Measurements from ENCODE around the gene PHOX2A.

The PHOX2A gene

DNA sequence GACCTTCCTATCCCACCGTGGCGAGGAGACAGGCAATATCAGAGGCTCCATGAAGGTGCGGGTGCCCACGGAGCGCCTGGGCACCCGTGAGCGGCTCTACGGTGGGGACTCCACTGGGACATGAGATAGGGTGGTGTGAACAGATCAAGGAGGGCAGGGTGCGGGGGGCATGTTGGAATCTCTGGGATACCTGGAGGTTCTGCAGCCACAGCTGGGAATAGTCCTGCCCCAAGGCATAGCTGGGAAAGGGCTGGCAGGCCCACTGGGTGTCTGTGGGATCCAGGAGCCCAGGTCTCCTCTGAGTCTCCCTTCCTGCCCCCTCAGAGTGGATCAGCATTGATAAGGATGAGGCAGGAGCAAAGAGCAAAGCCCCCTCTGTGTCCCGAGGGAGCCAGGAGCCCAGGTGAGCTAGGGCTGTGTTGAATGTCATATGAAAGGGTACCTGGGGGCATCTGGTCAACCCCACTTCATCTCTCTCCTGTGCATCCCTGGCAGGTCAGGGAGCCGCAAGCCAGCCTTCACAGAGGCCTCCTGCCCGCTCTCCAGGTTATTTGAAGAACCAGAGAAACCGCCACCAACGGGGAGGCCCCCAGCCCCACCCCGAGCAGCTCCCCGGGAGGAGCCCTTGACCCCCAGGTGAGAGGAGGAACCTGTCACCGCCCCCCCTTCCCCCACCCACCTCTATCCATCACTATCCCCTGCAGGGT lies 8.5 kb downstream of the PHOX2A start:
- Histone ChIP-seq H3K4me2 (no peak overlapping the region), H3K36me3 (peaks cover 85% of the 10 kb centered on the region), H3K4me1 (peaks cover 53% of the 10 kb centered on the region), H4K20me1 (peaks cover 100% of the 10 kb centered on the region), H3K27me3 (peaks cover 33% of the 10 kb centered on the region), H3K9me3 (no peaks in the 10 kb centered on the region), H3K4me3 (no peak overlapping the region), H3K27ac (no peak overlapping the region), H3K9ac (no peak overlapping the region)
- TF ChIP-seq Cebpa-rat (IDR thresholded peaks at IDR 0.05) = no peak

DNA sequence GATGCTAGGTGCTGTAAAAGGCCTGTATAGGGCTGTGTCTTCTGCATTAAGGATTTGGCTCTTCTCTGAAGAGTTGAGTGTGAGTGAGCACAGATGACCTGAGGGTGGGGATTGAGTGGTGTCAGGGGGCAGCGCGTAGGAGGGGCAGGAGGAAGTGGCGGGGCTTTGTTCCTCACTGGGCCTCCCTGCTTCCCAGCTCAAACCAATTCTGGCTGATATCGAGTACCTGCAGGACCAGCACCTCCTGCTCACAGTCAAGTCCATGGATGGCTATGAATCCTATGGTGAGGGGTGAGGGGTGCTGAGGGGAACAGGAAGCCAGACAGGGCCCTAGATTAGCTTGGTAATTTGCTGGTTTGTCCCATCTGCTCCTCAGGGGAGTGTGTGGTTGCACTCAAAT lies 9.1 kb downstream of the PHOX2A start:
- peaks cover 47% of the 10 kb centered on the region for H3K4me1 ChIP-seq
- H3K4me3 ChIP-seq = no peak overlapping the region
- TF ChIP-seq Cebpa-rat (IDR thresholded peaks at IDR 0.05) = no peak
- no peak overlapping the region for H3K27ac ChIP-seq
- peaks cover 27% of the 10 kb centered on the region for H3K27me3 ChIP-seq
- H4K20me1 ChIP-seq = peaks cover 100% of the 10 kb centered on the region
- no peak overlapping the region for H3K4me2 ChIP-seq
- no peaks in the 10 kb centered on the region for H3K9me3 ChIP-seq
- peaks cover 91% of the 10 kb centered on the region for H3K36me3 ChIP-seq
- H3K9ac ChIP-seq = no peak overlapping the region

DNA sequence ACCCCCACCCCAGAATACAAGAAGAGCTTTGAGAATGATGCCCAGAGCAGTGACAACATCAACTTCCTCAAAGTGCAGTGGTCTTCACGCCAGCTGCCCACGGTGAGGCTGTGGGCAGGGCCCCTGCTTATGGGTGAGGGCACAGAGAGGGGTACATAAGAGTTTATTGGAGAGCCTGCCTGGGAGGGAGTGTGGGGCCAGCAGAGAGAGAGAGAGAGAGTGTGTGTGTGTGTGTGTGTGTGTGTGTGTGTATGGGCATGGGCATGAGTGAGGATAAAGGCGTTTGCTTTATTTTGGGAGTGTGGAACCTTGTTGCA lies 9.5 kb downstream of the PHOX2A start:
- H3K36me3 ChIP-seq = peaks cover 95% of the 10 kb centered on the region
- peaks cover 100% of the 10 kb centered on the region for H4K20me1 ChIP-seq
- H3K4me3 ChIP-seq = no peak overlapping the region
- H3K4me1 ChIP-seq = peaks cover 42% of the 10 kb centered on the region
- peaks cover 23% of the 10 kb centered on the region for H3K27me3 ChIP-seq
- 0 out of 2 replicates have a peak overlapping the region, but pooled peaks have one; percentile 16 for H3K27ac ChIP-seq
- H3K9me3 ChIP-seq = no peaks in the 10 kb centered on the region
- H3K4me2 ChIP-seq = peak overlapping the region; percentile 27
- no peak for TF ChIP-seq Cebpa-rat (IDR thresholded peaks at IDR 0.05)
- no peak overlapping the region for H3K9ac ChIP-seq

DNA sequence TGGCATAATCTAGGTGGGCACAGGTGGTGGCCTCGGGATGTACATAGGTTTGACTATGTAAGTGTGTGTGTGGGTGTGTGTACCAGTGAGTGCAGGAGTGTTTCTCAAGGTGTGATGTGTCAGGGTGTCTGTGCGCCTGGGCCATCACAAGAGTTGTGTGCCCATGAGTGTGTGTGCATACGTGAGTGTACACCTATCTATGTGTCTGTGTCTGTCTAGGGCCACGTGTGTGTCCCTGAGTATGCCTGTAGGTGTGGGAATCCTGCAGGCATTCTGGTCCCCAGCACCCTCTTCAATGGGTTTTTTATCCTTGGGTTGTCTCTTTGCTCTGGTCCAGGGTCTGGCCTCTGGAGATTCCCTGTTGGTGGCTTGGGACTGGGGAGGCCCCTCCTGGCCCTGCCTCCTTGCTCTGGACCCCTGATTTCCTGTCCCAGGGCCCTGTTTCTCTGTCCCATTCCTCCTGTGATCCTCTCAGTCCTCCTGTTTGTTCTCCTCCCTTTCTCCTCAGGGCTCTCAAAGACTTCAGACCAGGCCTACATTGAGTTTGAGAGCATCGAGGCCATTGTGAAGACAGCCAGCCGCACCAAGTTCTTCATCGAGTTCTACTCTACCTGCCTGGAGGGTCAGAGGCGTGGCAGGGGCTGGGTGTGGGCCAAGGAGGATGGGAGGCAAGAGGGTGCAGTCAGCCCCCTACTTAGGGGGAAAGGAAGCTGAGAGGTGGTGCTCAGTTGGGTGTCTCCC lies 10.0 kb downstream of the PHOX2A start:
- H3K4me3 ChIP-seq = no peak overlapping the region
- peak overlapping the region; percentile 27 for H3K4me2 ChIP-seq
- peaks cover 18% of the 10 kb centered on the region for H3K27me3 ChIP-seq
- TF ChIP-seq Cebpa-rat (IDR thresholded peaks at IDR 0.05) = no peak
- 0 out of 2 replicates have a peak overlapping the region, but pooled peaks have one; percentile 5 for H3K9ac ChIP-seq
- 0 out of 2 replicates have a peak overlapping the region, but pooled peaks have one; percentile 16 for H3K27ac ChIP-seq
- peaks cover 37% of the 10 kb centered on the region for H3K4me1 ChIP-seq
- H4K20me1 ChIP-seq = peaks cover 100% of the 10 kb centered on the region
- peaks cover 100% of the 10 kb centered on the region for H3K36me3 ChIP-seq
- no peaks in the 10 kb centered on the region for H3K9me3 ChIP-seq

DNA sequence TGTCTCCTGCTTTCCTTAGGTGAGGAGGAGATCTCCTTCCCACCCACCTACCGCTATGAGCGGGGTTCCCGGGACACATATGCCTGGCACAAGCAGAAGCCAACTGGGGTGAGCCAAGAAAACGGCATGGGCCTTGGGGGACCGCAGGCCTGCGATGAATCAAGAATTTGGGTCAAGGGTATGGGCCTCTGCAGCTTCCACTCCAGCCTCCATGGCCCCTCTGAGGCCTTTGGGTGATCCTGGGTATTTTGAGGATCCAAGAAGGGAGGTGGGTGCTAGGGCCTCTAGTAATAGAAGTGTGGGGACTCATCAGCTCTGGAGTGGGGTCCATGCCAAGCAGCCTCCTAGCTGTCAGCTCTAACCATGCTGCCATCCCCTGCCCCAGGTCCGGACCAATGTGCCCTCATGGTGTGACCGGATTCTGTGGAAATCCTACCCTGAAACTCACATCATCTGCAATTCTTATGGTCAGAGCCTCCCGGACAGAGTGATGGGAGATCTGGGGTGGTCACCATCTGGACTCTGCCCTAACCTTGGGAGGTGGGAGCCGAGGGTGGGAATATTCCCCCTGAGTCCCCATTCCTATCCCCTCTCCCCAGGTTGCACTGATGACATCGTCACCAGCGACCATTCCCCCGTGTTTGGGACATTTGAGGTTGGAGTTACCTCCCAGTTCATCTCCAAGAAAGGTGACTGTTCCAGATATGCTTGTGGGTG lies 10.8 kb downstream of the PHOX2A start:
- H3K27ac ChIP-seq = no peak overlapping the region
- H3K9me3 ChIP-seq = no peaks in the 10 kb centered on the region
- no peak overlapping the region; the same call in 1 of the 2 replicates for H3K4me2 ChIP-seq
- no peak for TF ChIP-seq Cebpa-rat (IDR thresholded peaks at IDR 0.05)
- H3K27me3 ChIP-seq = peaks cover 10% of the 10 kb centered on the region
- H4K20me1 ChIP-seq = peaks cover 100% of the 10 kb centered on the region
- H3K36me3 ChIP-seq = peaks cover 100% of the 10 kb centered on the region
- H3K9ac ChIP-seq = 0 out of 2 replicates have a peak overlapping the region, but pooled peaks have one; percentile 26
- H3K4me1 ChIP-seq = peaks cover 30% of the 10 kb centered on the region
- no peak overlapping the region for H3K4me3 ChIP-seq

DNA sequence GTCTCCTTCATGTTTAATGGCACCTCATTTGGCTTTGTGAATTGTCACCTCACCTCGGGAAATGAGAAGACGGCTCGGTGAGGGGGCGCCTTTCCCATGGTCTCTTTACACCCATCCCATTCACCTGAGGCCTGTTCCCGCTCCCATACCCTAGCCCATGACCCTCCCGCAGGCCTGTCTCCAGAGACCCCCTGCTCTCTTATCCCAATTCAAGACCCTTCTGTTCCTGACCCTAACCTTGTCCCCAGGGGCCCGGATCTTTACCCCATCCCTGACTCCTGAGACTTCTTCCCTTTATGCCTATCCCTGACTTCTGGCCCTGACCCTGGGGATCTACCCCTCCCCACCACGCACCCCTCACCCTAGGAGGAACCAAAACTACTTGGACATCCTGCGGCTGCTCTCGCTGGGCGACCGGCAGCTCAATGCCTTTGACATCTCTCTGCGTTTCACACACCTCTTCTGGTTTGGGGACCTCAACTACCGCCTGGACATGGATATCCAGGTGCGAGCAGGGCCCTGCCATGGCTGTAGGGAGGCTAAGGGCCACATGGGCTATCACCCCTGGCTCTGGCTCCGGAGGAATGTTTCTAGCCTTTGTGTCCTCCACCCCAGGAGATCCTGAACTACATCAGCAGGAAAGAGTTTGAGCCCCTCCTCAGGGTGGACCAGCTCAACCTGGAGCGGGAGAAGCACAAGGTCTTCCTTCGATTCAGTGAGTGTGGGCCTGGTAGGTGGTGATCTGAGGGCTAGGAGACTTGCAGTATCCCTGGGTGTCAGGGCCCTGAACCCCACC lies 11.5 kb downstream of the PHOX2A start:
- H3K27ac ChIP-seq = no peak overlapping the region
- TF ChIP-seq Cebpa-rat (IDR thresholded peaks at IDR 0.05) = no peak
- H3K9ac ChIP-seq = no peak overlapping the region
- H3K36me3 ChIP-seq = peaks cover 100% of the 10 kb centered on the region
- peaks cover 30% of the 10 kb centered on the region for H3K4me1 ChIP-seq
- peaks cover 100% of the 10 kb centered on the region for H4K20me1 ChIP-seq
- peaks cover 3% of the 10 kb centered on the region; the same call in 1 of the 2 replicates for H3K27me3 ChIP-seq
- H3K4me2 ChIP-seq = no peak overlapping the region
- H3K9me3 ChIP-seq = no peaks in the 10 kb centered on the region
- no peak overlapping the region for H3K4me3 ChIP-seq

DNA sequence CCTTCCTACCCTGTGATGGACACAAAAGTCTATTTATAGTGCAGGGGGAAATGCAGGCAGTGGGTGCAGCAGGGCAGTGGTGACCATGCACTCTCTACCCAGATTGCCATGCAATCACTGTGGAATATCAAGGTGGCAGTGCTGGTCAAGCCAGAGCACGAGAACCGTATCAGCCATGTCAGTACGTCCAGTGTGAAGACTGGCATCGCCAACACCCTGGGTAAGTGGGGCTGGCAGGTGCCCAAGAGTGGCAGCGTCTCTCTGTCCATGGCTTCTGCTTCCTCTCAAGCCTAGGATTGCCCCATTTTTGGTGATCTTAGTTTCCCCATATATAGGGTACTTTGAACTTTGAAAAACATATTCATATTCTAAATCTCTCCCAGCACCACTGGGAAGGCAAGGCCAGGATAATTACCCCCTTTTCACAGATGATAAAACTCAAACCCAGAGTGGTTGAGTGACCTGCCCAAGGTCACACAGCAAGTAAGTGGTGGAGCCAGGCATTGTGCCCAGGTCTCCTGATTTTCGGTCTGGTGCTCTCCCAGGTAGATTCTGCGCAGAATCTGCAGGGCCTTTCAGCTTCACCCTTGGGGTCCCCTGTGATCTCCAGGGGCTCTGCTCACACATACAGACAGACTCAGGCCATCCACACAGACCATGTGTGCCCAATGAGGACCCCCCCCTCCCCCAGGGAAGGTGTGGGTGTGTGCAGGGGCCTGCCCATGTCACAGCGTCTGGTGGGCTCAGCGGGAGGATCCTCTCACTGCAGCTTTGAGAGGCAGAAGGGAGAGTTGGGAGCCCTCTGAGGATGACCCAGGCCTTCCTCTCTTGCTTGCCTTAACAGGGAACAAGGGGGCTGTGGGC lies 12.3 kb downstream of the PHOX2A start:
- Histone ChIP-seq H3K4me1 (peaks cover 34% of the 10 kb centered on the region), H3K9me3 (no peaks in the 10 kb centered on the region), H3K36me3 (peaks cover 100% of the 10 kb centered on the region), H3K4me2 (no peak overlapping the region), H4K20me1 (peaks cover 100% of the 10 kb centered on the region), H3K4me3 (no peak overlapping the region), H3K9ac (no peak overlapping the region), H3K27me3 (no peaks in the 10 kb centered on the region), H3K27ac (no peak overlapping the region)
- no peak for TF ChIP-seq Cebpa-rat (IDR thresholded peaks at IDR 0.05)

DNA sequence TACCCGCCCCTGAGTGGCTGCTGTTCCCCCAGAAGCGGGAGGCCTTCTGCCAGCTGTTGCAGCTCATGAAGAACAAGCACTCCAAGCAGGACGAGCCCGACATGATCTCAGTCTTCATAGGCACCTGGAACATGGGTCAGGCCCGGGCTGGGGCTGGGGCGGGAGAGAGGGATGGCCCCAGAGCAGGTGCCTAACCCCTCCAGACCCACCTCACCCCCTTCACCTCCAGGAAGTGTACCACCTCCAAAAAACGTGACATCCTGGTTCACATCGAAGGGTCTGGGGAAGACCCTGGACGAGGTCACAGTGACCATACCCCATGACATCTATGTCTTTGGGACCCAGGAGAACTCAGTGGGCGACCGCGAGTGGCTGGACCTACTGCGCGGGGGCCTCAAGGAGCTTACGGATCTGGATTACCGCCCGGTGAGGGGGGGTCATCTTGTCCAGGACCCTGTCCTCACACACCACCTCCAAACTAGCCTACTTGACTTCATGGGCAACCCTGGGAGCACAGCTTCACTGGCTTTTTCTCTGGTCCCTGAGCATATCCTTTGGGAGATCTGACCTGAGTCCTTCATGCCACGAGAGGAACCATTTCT lies 13.1 kb downstream of the PHOX2A start:
- no peaks in the 10 kb centered on the region for H3K9me3 ChIP-seq
- no peak for TF ChIP-seq Cebpa-rat (IDR thresholded peaks at IDR 0.05)
- H3K4me2 ChIP-seq = no peak overlapping the region
- no peak overlapping the region for H3K27ac ChIP-seq
- no peaks in the 10 kb centered on the region for H3K27me3 ChIP-seq
- H4K20me1 ChIP-seq = peaks cover 100% of the 10 kb centered on the region
- H3K4me3 ChIP-seq = no peak overlapping the region
- H3K4me1 ChIP-seq = peaks cover 42% of the 10 kb centered on the region
- H3K9ac ChIP-seq = no peak overlapping the region
- peaks cover 98% of the 10 kb centered on the region for H3K36me3 ChIP-seq

Data from BLaER1 (cell line).